Lung (tissue), 12 donors: Measurements from ENCODE around the gene SERPINB6. TPM values are rescaled to one million over a fixed set of nuclear protein-coding genes. Genes with fewer than 3 reads are reported as not detected.

ENCODE experiments used
- ATAC-seq: fragments of 200-7000 bp; cut with Tn5 transposase; one replicate; pipeline ENCODE4 v1.9.1; 2020; ENCODE audit warnings: moderate number of reproducible peaks; ENCODE audit not compliant: insufficient read depth, low FRiP score
- DNase-seq, 3 donors: peaks; one replicate each; pipeline ENCODE4 v3.0.0-alpha.2; 2013 to 2017
- H3K27ac ChIP-seq, 2 donors: one replicate each; pipeline ENCODE4 v1.5.1; 2013; ENCODE audit warnings: mild to moderate bottlenecking in 2 of 2, moderate library complexity in 2 of 2, control low read depth in 1 of 2, inconsistent platforms in 1 of 2, low read depth in 1 of 2, low read length in 1 of 2
- H3K27me3 ChIP-seq, 3 donors: one replicate each; pipeline ENCODE4 v1.5.1; 2013; ENCODE audit warnings: low read length in 2 of 3; ENCODE audit not compliant: control insufficient read depth in 3 of 3, insufficient read depth in 3 of 3
- H3K36me3 ChIP-seq, 4 donors: one replicate each; pipeline ENCODE4 v1.5.1; 2013; ENCODE audit warnings: low read length in 4 of 4, mild to moderate bottlenecking in 1 of 4, moderate library complexity in 1 of 4; ENCODE audit not compliant: control insufficient read depth in 4 of 4, insufficient read depth in 4 of 4
- H3K4me1 ChIP-seq, 5 donors: one replicate each; pipeline ENCODE4 v1.5.1; 2013; ENCODE audit warnings: low read length in 5 of 5, mild to moderate bottlenecking in 2 of 5, moderate library complexity in 1 of 5; ENCODE audit not compliant: control insufficient read depth in 5 of 5, insufficient read depth in 5 of 5
- H3K4me3 ChIP-seq: one replicate; pipeline ENCODE4 v1.5.1; 2013; ENCODE audit warnings: mild to moderate bottlenecking, control low read depth, moderate library complexity
- H3K9ac ChIP-seq, 2 donors: one replicate each; pipeline ENCODE4 v1.5.1; 2013; ENCODE audit warnings: low read length in 2 of 2, control low read depth in 1 of 2; ENCODE audit not compliant: insufficient read depth in 1 of 2
- H3K9me3 ChIP-seq, 4 donors: one replicate each; pipeline ENCODE4 v1.5.1; 2013; ENCODE audit warnings: low read length in 3 of 4, mild to moderate bottlenecking in 1 of 4, moderate library complexity in 1 of 4; ENCODE audit not compliant: control insufficient read depth in 4 of 4, insufficient read depth in 3 of 4
- WGBS, 2 donors: extraction: QIAGEN DNeasy Blood & Tissue Kit; methylation state at CpG; one replicate each; pipeline ENCODE4 v1.1.7; 2013; 5-methylcytosine and 5-hydroxymethylcytosine counted together
- polyA plus RNA-seq, 2 donors: library from polyadenylated mRNA; stranded (reverse); fragments of 200-250 nt; gene quantifications; one replicate each; pipeline ENCODE4 v1.2.1, GENCODE V29; 2013
- total RNA-seq, 2 donors: library from RNA; depleted of rRNA in 1 of 2; stranded (reverse); fragments of >200 nt in 1 of 2; gene quantifications; one replicate each; pipeline ENCODE4 v1.2.1, GENCODE V29; 2014 to 2021
- TF ChIP-seq, protein P1 (sequence below): IDR thresholded peaks from 2 replicates; pipeline ENCODE4 v1.5.1; 2012; ENCODE audit warnings: mild to moderate bottlenecking; ENCODE audit errors: control extremely low read depth, extremely low read depth
- donor health status: control.
- donor health status: control.
- donor health status: Bipolar disorder and iron deficiency.
- donor health status: healthy.
- donor health status: DM: yes; HTN: yes; CAD: no.

The SERPINB6 gene
- total and polyA plus RNA-seq, 4 donors = 113 to 155 (median 127) TPM

GRCh38 chr6:2949536-2950083 lies 21.8 kb downstream of the SERPINB6 start:
- H3K9ac ChIP-seq = no peak overlapping the region
- TF ChIP-seq, protein P1, sequence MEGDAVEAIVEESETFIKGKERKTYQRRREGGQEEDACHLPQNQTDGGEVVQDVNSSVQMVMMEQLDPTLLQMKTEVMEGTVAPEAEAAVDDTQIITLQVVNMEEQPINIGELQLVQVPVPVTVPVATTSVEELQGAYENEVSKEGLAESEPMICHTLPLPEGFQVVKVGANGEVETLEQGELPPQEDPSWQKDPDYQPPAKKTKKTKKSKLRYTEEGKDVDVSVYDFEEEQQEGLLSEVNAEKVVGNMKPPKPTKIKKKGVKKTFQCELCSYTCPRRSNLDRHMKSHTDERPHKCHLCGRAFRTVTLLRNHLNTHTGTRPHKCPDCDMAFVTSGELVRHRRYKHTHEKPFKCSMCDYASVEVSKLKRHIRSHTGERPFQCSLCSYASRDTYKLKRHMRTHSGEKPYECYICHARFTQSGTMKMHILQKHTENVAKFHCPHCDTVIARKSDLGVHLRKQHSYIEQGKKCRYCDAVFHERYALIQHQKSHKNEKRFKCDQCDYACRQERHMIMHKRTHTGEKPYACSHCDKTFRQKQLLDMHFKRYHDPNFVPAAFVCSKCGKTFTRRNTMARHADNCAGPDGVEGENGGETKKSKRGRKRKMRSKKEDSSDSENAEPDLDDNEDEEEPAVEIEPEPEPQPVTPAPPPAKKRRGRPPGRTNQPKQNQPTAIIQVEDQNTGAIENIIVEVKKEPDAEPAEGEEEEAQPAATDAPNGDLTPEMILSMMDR = no peak
- peaks cover 7 to 21% (median 12%) of the 10 kb centered on the region in 4 donors for H3K36me3 ChIP-seq
- H3K9me3 ChIP-seq = no peaks in the 10 kb centered on the region
- peaks cover 0 to 9% (median 0%) of the 10 kb centered on the region in 5 donors for H3K4me1 ChIP-seq
- no peaks in the 10 kb centered on the region for H3K27me3 ChIP-seq
- no peak overlapping the region for H3K27ac ChIP-seq
- WGBS, 2 donors = 90 to 95% methylated on average over 6 of the region's 6 CpGs
- ATAC-seq (no peak), DNase-seq (no peak)
- no peak overlapping the region for H3K4me3 ChIP-seq

- no peak overlapping the region for H3K27ac ChIP-seq
- no peaks in the 10 kb centered on the region for H3K9me3 ChIP-seq
- peaks cover 0 to 9% (median 0%) of the 10 kb centered on the region in 5 donors for H3K4me1 ChIP-seq
- no peak overlapping the region for H3K4me3 ChIP-seq
- H3K27me3 ChIP-seq = no peaks in the 10 kb centered on the region
- TF ChIP-seq, protein P1 = no peak
- ATAC-seq (no peak), DNase-seq (no peak)
- WGBS, 2 donors = 94 to 98% methylated on average over 12 of the region's 12 CpGs
- peaks cover 5 to 21% (median 12%) of the 10 kb centered on the region in 4 donors for H3K36me3 ChIP-seq
- H3K9ac ChIP-seq = no peak overlapping the region
These were observed 22.2 kb downstream of the SERPINB6 start for GRCh38 chr6:2949121-2949520.

- no peaks in the 10 kb centered on the region for H3K9me3 ChIP-seq
- no peak overlapping the region for H3K9ac ChIP-seq
These were observed 22.9 kb downstream of the SERPINB6 start for GRCh38 chr6:2948228-2949025.

More at GRCh38 chr6:2948228-2949025, 22.9 kb downstream of the SERPINB6 start:
- ATAC-seq = no peak
- H3K36me3 ChIP-seq = peaks cover 5 to 21% (median 12%) of the 10 kb centered on the region in 4 donors
- no peaks in the 10 kb centered on the region for H3K27me3 ChIP-seq
- no peak overlapping the region for H3K4me3 ChIP-seq
- 92 to 96% methylated on average over 30 of the region's 30 CpGs for WGBS, 2 donors
- no peak overlapping the region for H3K27ac ChIP-seq
- peaks cover 0 to 9% (median 3%) of the 10 kb centered on the region in 5 donors for H3K4me1 ChIP-seq
- TF ChIP-seq, protein P1 = no peak
- DNase-seq = no peak
